Kidney (tissue), 14 donors: ENCODE data around the gene SLC12A9. TPM values are rescaled to one million over a fixed set of nuclear protein-coding genes. Genes with fewer than 3 reads are reported as not detected.
"Not testable (repeated sequence)": the region's sequence is repeated elsewhere in the genome, so short reads cannot be mapped to it uniquely, and the experiment has no call there.

Source experiments
- DNase-seq, 5 donors: peaks; one replicate each; pipeline ENCODE4 v3.0.0-alpha.2; 2013 to 2020
- FAIRE-seq: peaks from 2 replicates; lab custom pipeline; 2012; peaks lifted over from hg19 to GRCh38; lab: Jason Lieb, UNC
- H3K27ac ChIP-seq, 2 donors: one replicate each; pipeline ENCODE4 v1.7.0; 2013; ENCODE audit warnings: low read depth in 2 of 2, low read length in 2 of 2, inconsistent platforms in 1 of 2
- H3K27me3 ChIP-seq: one replicate; pipeline ENCODE4 v1.7.1; 2013; ENCODE audit warnings: low read length, inconsistent platforms; ENCODE audit not compliant: control insufficient read depth, insufficient read depth
- H3K36me3 ChIP-seq, 3 donors: one replicate each; pipeline versions ENCODE4 v1.7.0 to v1.7.1; 2013; ENCODE audit warnings: low read length in 3 of 3, control low read depth in 1 of 3, inconsistent platforms in 1 of 3; ENCODE audit not compliant: insufficient read depth in 3 of 3, control insufficient read depth in 2 of 3
- H3K4me1 ChIP-seq, 3 donors: one replicate each; pipeline versions ENCODE4 v1.7.0 to v1.7.1; 2013; ENCODE audit warnings: low read length in 3 of 3, inconsistent platforms in 1 of 3, low read depth in 1 of 3; ENCODE audit not compliant: control insufficient read depth in 2 of 3, insufficient read depth in 2 of 3
- H3K4me3 ChIP-seq, 3 donors: one replicate each; pipeline versions ENCODE4 v1.7.0 to v1.8.1; 2013; ENCODE audit warnings: low read length in 3 of 3, control low read depth in 1 of 3, inconsistent platforms in 1 of 3
- H3K9ac ChIP-seq, 3 donors: one replicate each; pipeline versions ENCODE4 v1.7.0 to v1.7.1; 2013; ENCODE audit warnings: low read length in 3 of 3, control low read depth in 1 of 3, inconsistent platforms in 1 of 3
- H3K9me3 ChIP-seq, 3 donors: one replicate each; pipeline versions ENCODE4 v1.7.0 to v1.7.1; 2013; ENCODE audit warnings: low read length in 3 of 3, control low read depth in 1 of 3, inconsistent platforms in 1 of 3; ENCODE audit not compliant: control insufficient read depth in 2 of 3, insufficient read depth in 1 of 3
- CTCF ChIP-seq: IDR thresholded peaks from 3 replicates; pipeline ENCODE4 v1.5.1; 2012; ENCODE audit warnings: mild to moderate bottlenecking, moderate library complexity, borderline replicate concordance; ENCODE audit not compliant: insufficient read depth; ENCODE audit errors: extremely low read depth
- intact Hi-C: fragments of 100-400 bp; cut with DNase I; formaldehyde crosslinking; loops from one replicate; pipeline ENCODE4 v1.11.1; 2022
- polyA plus RNA-seq: library from polyadenylated mRNA; stranded (reverse); fragments of 350-450 nt; fragmentation: Illumina TruSeq; extraction: RNeasy Lipid Tissue Mini Kit (QIAGEN cat#74804); gene quantifications from one replicate; pipeline ENCODE4 v1.2.3, GENCODE V29; 2014; ENCODE audit warnings: low read depth, low replicate concordance; ENCODE audit not compliant: insufficient read depth
- total RNA-seq: library from RNA; stranded (reverse); fragmentation: NEBNext Ultra II Directional; extraction: Animal tissue kit (Norgen Biotek cat#: 25700); gene quantifications from one replicate; pipeline ENCODE4 v1.2.1, GENCODE V29; 2021
- donor health status: control.
- donor health status: control.
- donor health status: control.
- donor health status: control.
- donor health status: control.
- donor health status: DM: yes; HTN: yes; CAD: no.
- donor health status: Normal renal cell carcinoma (clear cell type).

The SLC12A9 gene
- total and polyA plus RNA-seq, 2 donors from 2014 or later: 19.7 to 29.9 TPM

- Histone ChIP-seq H3K4me3 (no peak overlapping the region), H3K4me1 (peaks cover 0 to 2% (median 0%) of the 10 kb centered on the region in 3 donors), H3K9ac (no peak overlapping the region), H3K27me3 (no peaks in the 10 kb centered on the region), H3K9me3 (no peaks in the 10 kb centered on the region), H3K27ac (no peak overlapping the region), H3K36me3 (peaks cover 4 to 21% (median 17%) of the 10 kb centered on the region in 3 donors)
- no peak for TF ChIP-seq CTCF
- no peak for FAIRE-seq
- intact Hi-C loops: loop anchor here (10.0 kb wide), 1 partner anchor 51 kb away; the partner anchor contains the start of gene SLC12A9
- DNase-seq: peak; percentile 67 to 91 (median 89)
Observed at GRCh38 chr7:100803398-100804161, 48.9 kb upstream of the SLC12A9 start.

DNA sequence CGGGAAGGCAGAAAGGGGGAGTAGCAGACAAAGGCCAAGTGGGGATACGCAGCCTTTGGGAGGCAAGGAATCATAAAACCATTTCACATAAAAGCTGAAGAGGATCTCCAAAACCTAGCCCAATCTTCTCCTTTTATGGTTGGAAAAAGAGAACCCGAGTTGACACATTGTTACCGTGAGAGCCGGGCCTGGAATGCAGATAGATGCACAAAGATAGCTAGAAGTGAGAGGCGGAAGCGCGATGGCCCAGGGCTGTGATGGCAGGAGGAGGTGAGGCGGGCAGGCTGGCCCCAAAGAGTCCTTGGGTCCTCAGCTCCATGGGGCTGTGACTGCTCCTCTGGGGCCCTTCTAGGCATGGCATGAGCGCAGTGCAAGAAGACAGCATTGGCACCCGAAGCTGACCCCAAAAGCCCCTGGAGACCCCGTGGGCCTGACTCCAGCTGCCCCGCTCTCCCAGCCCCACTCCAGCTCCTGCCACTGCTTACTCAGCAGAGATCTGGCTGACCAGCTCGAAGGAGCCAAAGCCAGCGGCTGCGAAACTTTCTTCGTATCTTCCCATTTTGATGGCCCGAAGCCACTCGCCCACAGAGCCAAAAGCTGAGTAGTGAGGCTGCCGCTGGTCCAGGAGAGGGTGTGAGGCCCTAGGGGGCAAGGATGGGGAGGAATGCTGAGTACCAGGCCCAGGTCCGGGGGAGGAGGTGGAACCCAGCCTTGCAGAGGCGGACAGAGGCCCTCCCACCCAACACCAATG, 47.7 kb upstream of the SLC12A9 start:
- peaks cover 0 to 2% (median 0%) of the 10 kb centered on the region in 3 donors for H3K4me1 ChIP-seq
- H3K9ac ChIP-seq: no peak overlapping the region
- FAIRE-seq (no peak), DNase-seq (peak in 1 of 5 donors; percentile 36)
- H3K27me3 ChIP-seq: no peaks in the 10 kb centered on the region
- no peaks in the 10 kb centered on the region for H3K9me3 ChIP-seq
- no peak overlapping the region for H3K27ac ChIP-seq
- H3K4me3 ChIP-seq: no peak overlapping the region
- intact Hi-C loops: loop anchor here (10.0 kb wide), 1 partner anchor 50 kb away; the partner anchor contains the start of gene SLC12A9
- peaks cover 6 to 21% (median 19%) of the 10 kb centered on the region in 3 donors for H3K36me3 ChIP-seq
- no peak for TF ChIP-seq CTCF

DNA sequence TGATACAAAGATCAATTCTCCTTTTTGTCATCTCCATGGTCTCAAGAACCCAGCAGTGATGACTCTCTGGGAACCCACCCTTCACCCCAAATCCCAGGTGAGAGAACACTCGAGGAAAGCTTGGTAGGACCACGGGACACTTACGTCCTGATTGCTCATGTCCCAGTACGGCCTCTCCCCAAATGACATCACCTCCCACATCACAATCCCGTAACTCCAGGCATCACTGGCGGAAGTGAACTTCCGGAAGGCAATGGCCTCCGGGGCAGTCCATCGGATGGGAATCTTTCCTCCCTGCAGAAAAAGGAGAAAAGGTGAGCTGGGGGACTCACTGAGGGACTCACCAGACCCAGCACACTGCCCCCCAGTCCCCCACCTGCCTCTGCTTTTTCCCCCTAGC, 46.2 kb upstream of the SLC12A9 start:
- Histone ChIP-seq H3K9ac (no peak overlapping the region), H3K9me3 (no peaks in the 10 kb centered on the region), H3K4me3 (no peak overlapping the region), H3K27me3 (no peaks in the 10 kb centered on the region), H3K4me1 (peaks cover 0 to 2% (median 0%) of the 10 kb centered on the region in 3 donors), H3K27ac (no peak overlapping the region), H3K36me3 (peaks cover 6 to 21% (median 19%) of the 10 kb centered on the region in 3 donors)
- no peak for TF ChIP-seq CTCF
- DNase-seq: peak in 1 of 5 donors; percentile 16
- no peak for FAIRE-seq
- intact Hi-C loops: loop anchor here (10.0 kb wide), 1 partner anchor 49 kb away; the partner anchor contains the start of gene SLC12A9

DNA sequence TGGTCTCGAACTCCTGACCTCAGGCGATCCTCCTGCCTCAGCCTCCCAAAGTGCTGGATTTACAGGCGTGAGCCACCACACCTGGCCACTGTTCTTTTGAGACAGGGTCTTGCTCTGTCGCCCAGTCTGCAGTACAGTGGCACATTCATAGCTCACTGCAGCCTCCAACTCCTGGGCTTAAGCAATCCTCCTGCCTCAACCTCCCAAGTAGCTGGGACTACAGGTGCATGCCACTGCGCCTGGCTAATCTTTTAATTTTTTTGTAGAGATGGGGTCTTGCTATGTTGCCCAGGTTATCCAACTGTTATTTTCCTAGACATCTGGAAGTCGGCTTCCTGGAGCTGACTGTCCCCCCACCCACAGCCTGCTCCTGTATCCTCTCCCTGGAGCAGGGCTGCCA, 45.6 kb upstream of the SLC12A9 start:
- peaks cover 6 to 21% (median 19%) of the 10 kb centered on the region in 3 donors for H3K36me3 ChIP-seq
- not testable (repeated sequence) for H3K4me3 ChIP-seq, H3K4me1 ChIP-seq, FAIRE-seq, H3K27ac ChIP-seq, H3K9ac ChIP-seq, H3K9me3 ChIP-seq, H3K27me3 ChIP-seq
- peak in 1 of 5 donors; percentile 12 for DNase-seq
- intact Hi-C loops: loop anchor here (10.0 kb wide), 1 partner anchor 48 kb away; the partner anchor contains the start of gene SLC12A9
